GM12801 (cell line): ENCODE measurements around the gene IFT43.

Source experiments
- CTCF ChIP-seq: IDR thresholded peaks from one replicate; pipeline ENCODE4 v1.5.1; 2011; ENCODE audit warnings: control low read depth; ENCODE audit not compliant: insufficient read length; ENCODE audit errors: extremely low read depth

IFT43 gene

DNA sequence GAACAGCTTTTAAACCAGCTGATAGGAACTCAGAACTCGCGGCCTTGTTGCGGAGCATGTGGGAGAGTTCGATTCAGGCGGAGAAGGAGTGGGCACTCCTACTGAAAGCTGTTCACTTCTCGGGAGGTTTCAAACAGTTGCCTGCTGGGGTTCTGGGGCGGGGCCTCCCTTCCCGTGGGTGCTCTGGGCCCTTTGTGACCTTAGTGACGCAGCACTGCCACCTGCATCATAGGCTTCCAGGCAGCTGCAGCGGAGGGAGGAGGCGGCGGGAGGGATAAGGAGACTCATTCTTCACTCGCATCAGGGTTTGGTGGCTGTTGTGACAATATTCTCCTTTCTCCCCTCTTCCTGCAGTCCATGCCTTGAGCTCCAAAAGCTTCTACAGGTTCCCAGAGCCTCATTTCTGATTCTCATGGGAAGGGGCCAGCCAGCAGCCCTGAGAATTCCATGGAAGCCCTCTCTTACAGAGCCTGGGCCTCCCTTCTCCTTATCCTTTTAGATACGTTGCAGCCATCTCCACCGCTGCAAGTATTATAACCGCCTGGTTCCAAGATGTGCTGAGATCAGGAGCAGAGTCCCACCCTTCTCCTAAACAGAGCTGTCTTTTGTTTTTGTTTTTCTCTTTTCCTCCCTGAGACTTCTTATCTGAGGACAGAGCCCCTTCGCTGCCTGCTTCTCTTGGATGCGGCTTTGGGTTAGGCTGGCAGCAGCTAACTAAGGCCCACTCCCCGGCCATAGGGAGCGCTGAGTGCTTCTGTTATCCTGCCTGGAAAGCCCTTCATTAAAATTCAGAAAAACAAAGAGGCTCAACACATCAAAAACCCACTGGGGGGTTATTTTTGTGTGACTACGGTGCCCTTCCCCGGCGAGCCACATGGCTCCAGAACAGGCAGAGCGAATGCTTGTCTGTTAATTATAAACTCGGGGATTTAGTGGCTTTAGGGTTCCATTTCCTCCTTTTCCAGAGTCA is 98.5 kb downstream of the IFT43 start:
- no peak for TF ChIP-seq CTCF

- no peak for TF ChIP-seq CTCF
Measured at GRCh38 chr14:76085358-76085757, 99.8 kb downstream of the IFT43 start.

DNA sequence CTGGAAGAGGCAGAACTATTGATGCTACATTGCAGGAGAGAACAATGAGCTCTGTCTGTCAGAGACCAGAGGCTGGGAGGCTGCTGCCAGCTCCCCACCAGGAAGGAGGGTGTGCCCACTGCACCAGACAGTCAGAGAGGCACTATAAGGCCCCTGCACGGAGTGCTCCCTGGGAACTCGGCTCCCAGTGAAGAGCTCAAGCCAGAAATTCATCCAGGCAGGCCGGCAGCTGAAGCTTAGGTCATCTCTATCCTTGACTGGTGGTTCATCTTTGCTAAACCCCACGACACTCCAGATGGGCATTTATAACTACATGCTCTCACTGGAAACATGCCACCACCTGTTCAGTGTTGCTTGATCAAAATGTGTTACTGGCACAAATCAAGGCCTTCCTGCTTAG is 101.1 kb downstream of the IFT43 start:
- no peak for TF ChIP-seq CTCF

DNA sequence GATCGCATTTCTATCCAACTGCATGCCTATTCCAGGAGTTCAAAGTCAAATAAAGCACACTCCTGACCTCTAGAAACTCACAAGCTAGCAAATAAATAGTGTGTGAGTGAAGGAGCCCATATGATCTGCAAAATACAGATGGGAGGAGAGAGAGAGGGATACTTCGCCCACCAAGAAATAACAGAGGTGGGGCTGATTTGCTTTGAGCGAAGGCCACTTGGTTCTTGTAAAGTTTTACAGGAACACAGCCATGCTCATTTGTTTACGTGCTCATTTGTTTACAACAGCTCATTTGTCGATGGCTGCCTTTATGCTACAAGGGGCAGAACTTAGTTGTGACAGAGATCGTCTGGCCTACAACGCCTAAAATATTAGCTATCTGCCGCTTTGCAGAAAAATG is 102.8 kb downstream of the IFT43 start:
- TF ChIP-seq CTCF, result no peak

DNA sequence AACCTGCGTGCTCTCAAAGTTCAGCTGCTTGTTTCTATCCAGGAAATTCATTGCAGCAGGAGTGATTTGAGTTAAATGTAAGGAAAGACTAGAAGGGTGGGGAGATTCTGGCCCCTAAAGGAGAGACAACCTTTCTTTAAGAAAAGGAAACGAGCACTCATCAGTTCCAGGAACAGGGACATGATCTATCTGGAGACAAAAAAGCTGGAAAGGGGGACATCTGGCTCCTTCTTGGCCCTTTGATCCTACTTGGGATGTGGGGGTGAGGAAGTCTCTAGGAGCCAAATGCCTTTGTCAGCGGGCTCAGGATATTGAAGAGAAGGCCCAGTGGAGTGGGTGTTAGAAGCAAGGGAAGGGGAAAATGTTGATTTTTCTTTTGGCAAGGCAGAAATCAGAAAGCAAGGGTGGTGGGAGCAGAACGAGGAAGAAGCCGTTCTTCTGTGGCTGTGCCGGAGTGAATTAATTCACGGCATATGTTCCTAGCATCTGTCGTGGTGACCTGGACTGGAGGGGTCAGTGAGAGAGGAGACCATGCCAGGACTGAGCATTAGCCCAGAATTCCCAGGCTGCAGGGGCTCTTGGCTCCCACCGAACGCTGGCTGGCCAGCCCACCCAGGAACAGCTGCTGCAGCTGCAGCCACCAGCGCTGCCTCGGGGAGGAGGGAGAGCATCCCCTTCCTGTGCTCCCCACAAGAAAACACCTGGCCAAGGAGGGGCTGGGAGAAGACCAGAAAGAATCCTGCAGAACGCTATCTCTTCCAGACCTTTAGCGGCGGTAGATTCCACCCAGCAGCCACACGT is 103.4 kb downstream of the IFT43 start:
- no peak for TF ChIP-seq CTCF

- TF ChIP-seq CTCF, result no peak
Measured at GRCh38 chr14:76089575-76089974, 104.0 kb downstream of the IFT43 start.

DNA sequence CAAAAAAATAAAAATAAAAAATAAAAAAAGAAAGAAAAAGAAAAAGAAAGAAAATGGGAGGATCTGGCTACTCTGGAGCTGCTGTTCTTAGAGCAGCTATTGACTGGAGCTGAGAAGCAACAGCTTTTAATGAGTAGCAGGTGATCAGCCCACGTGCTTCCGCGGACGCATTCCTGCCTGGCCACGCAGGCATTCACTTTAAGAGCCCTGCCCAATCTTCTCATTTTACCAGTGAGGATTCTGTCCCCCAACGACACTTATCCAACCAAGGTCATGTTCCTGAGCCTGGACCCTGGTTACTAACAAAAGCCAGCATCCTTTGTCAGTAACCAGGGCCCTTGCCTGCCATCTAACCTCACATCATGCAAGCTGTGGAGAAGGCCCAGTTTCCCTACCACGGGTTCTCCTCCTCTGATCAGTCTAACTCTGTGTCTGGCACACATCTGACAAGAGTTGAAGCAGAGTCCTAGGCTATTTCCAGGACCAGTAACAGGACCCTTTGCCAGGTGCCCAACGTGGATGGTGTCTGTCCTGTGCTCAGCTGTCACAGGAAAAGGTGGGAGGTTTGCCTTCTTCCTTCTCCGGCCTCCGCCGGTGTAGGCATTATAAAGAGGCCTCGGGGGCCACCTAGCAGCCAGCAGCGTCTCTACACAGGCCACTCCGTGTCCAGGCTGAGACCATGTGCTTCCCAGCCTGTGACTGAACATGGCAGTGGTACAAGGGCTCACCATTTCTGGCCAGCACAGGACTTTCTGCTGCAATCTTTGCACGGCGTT is 105.2 kb downstream of the IFT43 start:
- no peak for TF ChIP-seq CTCF
